Neural cell (in vitro differentiated cells): Measurements from ENCODE around the gene VWA7. TPM values are rescaled to one million over a fixed set of nuclear protein-coding genes. Genes with fewer than 3 reads are reported as not detected.

Source experiments
- H2AFZ ChIP-seq: fragments of 200-600, 300-800 bp; sonication (generic), shearing (Covaris generic); 2 replicates; pipeline ENCODE4 v1.6.0; 2014; ENCODE audit warnings: low read depth, mild to moderate bottlenecking, antibody characterized with exemption, low read length, moderate library complexity
- H3F3A ChIP-seq: fragments of 200-600 bp; shearing (Covaris generic); 2 replicates; pipeline ENCODE4 v1.6.1; 2016; ENCODE audit warnings: mild to moderate bottlenecking, moderate library complexity, mixed read lengths, antibody characterized with exemption, low read length; ENCODE audit not compliant: insufficient read depth, poor library complexity, severe bottlenecking
- H3K27ac ChIP-seq: fragments of 200-600, 300-800 bp; sonication (generic), shearing (Covaris generic); 2 replicates; pipeline ENCODE4 v1.5.1; 2014; ENCODE audit warnings: mild to moderate bottlenecking, low read length, moderate library complexity
- H3K27me3 ChIP-seq: fragments of 300-800, 200-600 bp; sonication (generic), shearing (Covaris generic); 2 replicates; pipeline ENCODE4 v1.6.0; 2014; ENCODE audit warnings: mild to moderate bottlenecking, low read depth, low read length, moderate library complexity; ENCODE audit not compliant: insufficient read depth
- H3K36me3 ChIP-seq: fragments of 300-800, 200-600 bp; sonication (generic), shearing (Covaris generic); 2 replicates; pipeline ENCODE4 v1.5.1; 2014; ENCODE audit warnings: mild to moderate bottlenecking, antibody characterized with exemption, low read length, moderate library complexity; ENCODE audit not compliant: insufficient read depth
- H3K4me2 ChIP-seq: fragments of 300-800, 200-600 bp; sonication (generic), shearing (Covaris generic); 2 replicates; pipeline ENCODE4 v1.6.0; 2014; ENCODE audit warnings: mild to moderate bottlenecking, low read length
- H3K4me3 ChIP-seq: fragments of 300-800, 200-600 bp; sonication (generic), shearing (Covaris generic); 2 replicates; pipeline ENCODE4 v1.5.1; 2014; ENCODE audit warnings: mild to moderate bottlenecking, low read length, moderate library complexity
- H3K79me2 ChIP-seq: fragments of 200-600 bp; shearing (Covaris generic); replicated peaks from 2 replicates; pipeline ENCODE4 v1.6.0; 2014; ENCODE audit warnings: mild to moderate bottlenecking, low read length, moderate library complexity; ENCODE audit not compliant: insufficient read depth
- H3K9ac ChIP-seq: fragments of 300-800, 200-600 bp; sonication (generic), shearing (Covaris generic); 2 replicates; pipeline ENCODE4 v1.6.1; 2016; ENCODE audit warnings: mild to moderate bottlenecking, low read length, mixed read lengths
- H3K9me2 ChIP-seq: fragments of 200-600 bp; shearing (Covaris generic); 2 replicates; pipeline ENCODE4 v1.6.1; 2016; ENCODE audit warnings: mild to moderate bottlenecking, low read length, mixed read lengths; ENCODE audit not compliant: insufficient read depth
- H3K9me3 ChIP-seq: fragments of 200-600, 300-800 bp; sonication (generic), shearing (Covaris generic); 2 replicates; pipeline ENCODE4 v1.6.1; 2016; ENCODE audit warnings: mild to moderate bottlenecking, mixed run types, low read length, moderate library complexity, mixed read lengths
- H4K20me1 ChIP-seq: fragments of 200-600 bp; shearing (Covaris generic); 2 replicates; pipeline ENCODE4 v1.6.1; 2016; ENCODE audit warnings: mild to moderate bottlenecking, mixed run types; ENCODE audit not compliant: insufficient read depth
- EP300 ChIP-seq: fragments of 450-650 bp; conservative IDR thresholded peaks from 2 replicates; pipeline ENCODE4 v1.6.1; 2014; ENCODE audit warnings: antibody characterized with exemption, mild to moderate bottlenecking, moderate library complexity; ENCODE audit not compliant: poor library complexity, severe bottlenecking
- EZH2 ChIP-seq: fragments of 200-600, 300-800 bp; shearing (Covaris generic), sonication (generic); IDR thresholded peaks from 2 replicates; pipeline ENCODE4 v1.6.1; 2014; ENCODE audit warnings: antibody characterized with exemption, low read length, borderline replicate concordance, mild to moderate bottlenecking; ENCODE audit not compliant: insufficient read depth, poor library complexity, severe bottlenecking
- MXI1 ChIP-seq: fragments of 450-650 bp; conservative IDR thresholded peaks from 2 replicates; pipeline ENCODE4 v1.6.1; 2014; ENCODE audit warnings: antibody characterized with exemption, mild to moderate bottlenecking; ENCODE audit not compliant: poor library complexity, severe bottlenecking
- POLR2AphosphoS5 ChIP-seq: IDR thresholded peaks from 2 replicates; pipeline ENCODE4 v1.6.1; 2012
- RAD21 ChIP-seq: fragments of 450-650 bp; conservative IDR thresholded peaks from 2 replicates; pipeline ENCODE4 v1.6.1; 2014; ENCODE audit warnings: antibody characterized with exemption, mild to moderate bottlenecking, moderate library complexity
- SMC3 ChIP-seq: fragments of 450-650 bp; conservative IDR thresholded peaks from 2 replicates; pipeline ENCODE4 v1.6.1; 2014; ENCODE audit warnings: antibody characterized with exemption, mild to moderate bottlenecking, moderate library complexity; ENCODE audit not compliant: poor library complexity
- TAF1 ChIP-seq: IDR thresholded peaks from 2 replicates; pipeline ENCODE4 v1.6.1; 2012; ENCODE audit warnings: low read depth
- polyA plus RNA-seq: library from polyadenylated mRNA; depleted of rRNA; stranded (reverse); fragments of >200 nt; gene quantifications from 2 replicates; pipeline ENCODE4 v1.2.3, GENCODE V29; 2014
- TF ChIP-seq, protein P1 (sequence below): fragments of 450-650 bp; IDR thresholded peaks from 2 replicates; pipeline ENCODE4 v1.5.1; 2014; ENCODE audit warnings: antibody characterized with exemption, mild to moderate bottlenecking, moderate library complexity; ENCODE audit not compliant: poor library complexity, severe bottlenecking
- TF ChIP-seq, protein P2 (sequence below): IDR thresholded peaks from 2 replicates; pipeline ENCODE4 v1.6.1; 2012; ENCODE audit warnings: borderline replicate concordance

VWA7 gene
- polyA plus RNA-seq, 1 donor from 2014 or later = 5.3 TPM

DNA sequence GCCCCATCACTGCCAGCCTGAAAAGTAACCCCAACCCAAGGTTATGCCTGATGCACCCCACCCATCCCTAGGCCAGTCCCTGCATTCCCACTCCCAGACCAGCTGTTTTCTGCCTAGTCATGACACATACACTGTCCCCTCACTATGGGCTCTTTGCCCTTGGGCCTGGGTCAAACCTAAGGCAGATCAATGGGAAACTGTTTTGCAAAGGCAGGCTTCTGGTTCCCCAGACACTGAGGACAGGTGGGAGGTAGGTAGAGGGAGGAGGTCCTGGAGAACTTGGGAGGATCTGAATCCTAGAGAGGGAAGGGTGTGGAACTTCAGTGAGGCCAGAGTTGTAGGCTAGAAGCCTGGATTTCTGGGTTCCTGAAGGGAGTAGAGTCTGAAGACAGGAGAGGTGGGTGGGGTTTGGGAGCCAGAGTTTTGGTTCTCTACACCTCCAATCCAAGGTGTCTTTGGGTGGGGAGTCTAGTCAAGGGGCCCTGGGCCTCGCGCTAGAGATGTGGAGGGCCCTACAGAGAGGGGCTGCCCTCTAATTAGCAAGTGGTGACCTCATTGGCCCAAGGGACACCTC lies 42.8 kb downstream of the VWA7 start:
- H3F3A ChIP-seq = no peaks in the 10 kb centered on the region
- H3K4me3 ChIP-seq = peak overlapping the region; percentile 52
- H4K20me1 ChIP-seq = no peaks in the 10 kb centered on the region
- no peaks in the 10 kb centered on the region for H3K36me3 ChIP-seq
- H3K27ac ChIP-seq = no peak overlapping the region
- peaks cover 17% of the 10 kb centered on the region for H3K79me2 ChIP-seq
- no peaks in the 10 kb centered on the region for H3K9me3 ChIP-seq
- H3K27me3 ChIP-seq = no peaks in the 10 kb centered on the region
- H3K4me2 ChIP-seq = no peak overlapping the region
- peak overlapping the region; percentile 65 for H2AFZ ChIP-seq
- H3K9me2 ChIP-seq = no peaks in the 10 kb centered on the region
- TF ChIP-seq SMC3 (no peak), EZH2 (no peak)
- H3K9ac ChIP-seq = peak overlapping the region; percentile 49

DNA sequence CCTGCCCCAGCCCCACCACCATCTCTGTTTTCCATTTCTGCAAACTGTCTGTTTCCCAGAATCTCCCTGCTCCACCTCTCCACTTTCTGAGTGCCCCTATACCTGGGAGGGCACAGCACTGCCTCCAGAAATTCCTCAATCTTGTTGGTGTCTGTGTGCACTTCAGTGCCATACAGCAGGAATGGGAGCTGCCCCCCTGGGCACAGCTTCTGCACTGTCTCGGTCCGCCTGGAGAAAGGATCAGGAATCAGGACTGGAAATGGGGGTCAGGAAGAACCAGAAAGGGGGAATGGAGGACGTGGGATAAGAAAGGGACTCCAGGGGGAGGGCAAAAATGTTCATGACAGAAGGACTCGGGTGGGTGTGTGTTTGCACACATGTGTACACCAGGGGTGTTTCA lies 43.4 kb downstream of the VWA7 start:
- no peak overlapping the region for H3K9ac ChIP-seq
- H3K27ac ChIP-seq = no peak overlapping the region
- H3K79me2 ChIP-seq = peaks cover 23% of the 10 kb centered on the region

DNA sequence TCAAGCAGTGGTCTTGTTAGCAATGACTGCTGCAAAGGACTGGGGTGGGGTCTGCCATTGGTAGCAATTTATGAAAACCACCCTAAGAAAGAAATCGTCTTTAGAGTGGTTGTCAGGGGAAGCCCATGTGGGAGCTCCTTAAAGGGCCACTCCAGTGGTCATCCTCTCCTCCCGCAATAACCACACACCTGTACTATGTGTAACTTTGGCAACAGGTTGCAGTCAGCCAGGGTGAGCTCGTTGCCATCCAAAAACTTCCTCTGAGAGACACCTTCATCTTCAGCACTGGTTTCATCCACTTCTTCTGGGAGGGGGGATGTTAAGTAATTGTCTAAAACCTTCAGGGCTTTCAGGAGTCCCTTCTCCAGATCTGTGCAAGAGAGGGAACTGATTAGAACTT lies 45.1 kb downstream of the VWA7 start:
- TF ChIP-seq POLR2AphosphoS5 = no peak
- no peak for TF ChIP-seq MXI1
- no peak for TF ChIP-seq EP300
- TF ChIP-seq, protein P1, sequence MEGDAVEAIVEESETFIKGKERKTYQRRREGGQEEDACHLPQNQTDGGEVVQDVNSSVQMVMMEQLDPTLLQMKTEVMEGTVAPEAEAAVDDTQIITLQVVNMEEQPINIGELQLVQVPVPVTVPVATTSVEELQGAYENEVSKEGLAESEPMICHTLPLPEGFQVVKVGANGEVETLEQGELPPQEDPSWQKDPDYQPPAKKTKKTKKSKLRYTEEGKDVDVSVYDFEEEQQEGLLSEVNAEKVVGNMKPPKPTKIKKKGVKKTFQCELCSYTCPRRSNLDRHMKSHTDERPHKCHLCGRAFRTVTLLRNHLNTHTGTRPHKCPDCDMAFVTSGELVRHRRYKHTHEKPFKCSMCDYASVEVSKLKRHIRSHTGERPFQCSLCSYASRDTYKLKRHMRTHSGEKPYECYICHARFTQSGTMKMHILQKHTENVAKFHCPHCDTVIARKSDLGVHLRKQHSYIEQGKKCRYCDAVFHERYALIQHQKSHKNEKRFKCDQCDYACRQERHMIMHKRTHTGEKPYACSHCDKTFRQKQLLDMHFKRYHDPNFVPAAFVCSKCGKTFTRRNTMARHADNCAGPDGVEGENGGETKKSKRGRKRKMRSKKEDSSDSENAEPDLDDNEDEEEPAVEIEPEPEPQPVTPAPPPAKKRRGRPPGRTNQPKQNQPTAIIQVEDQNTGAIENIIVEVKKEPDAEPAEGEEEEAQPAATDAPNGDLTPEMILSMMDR = no peak
- no peak for TF ChIP-seq RAD21
- TF ChIP-seq TAF1 = no peak
- no peak for TF ChIP-seq EZH2
- no peak overlapping the region for H2AFZ ChIP-seq
- H3K27me3 ChIP-seq = no peaks in the 10 kb centered on the region
- H3K4me2 ChIP-seq = no peak overlapping the region
- H3K79me2 ChIP-seq = peaks cover 24% of the 10 kb centered on the region
- H3K9me3 ChIP-seq = no peaks in the 10 kb centered on the region
- no peaks in the 10 kb centered on the region for H4K20me1 ChIP-seq
- no peaks in the 10 kb centered on the region for H3F3A ChIP-seq
- no peak overlapping the region for H3K27ac ChIP-seq
- H3K9me2 ChIP-seq = no peaks in the 10 kb centered on the region
- H3K36me3 ChIP-seq = no peaks in the 10 kb centered on the region
- no peak overlapping the region for H3K9ac ChIP-seq
- no peak overlapping the region for H3K4me3 ChIP-seq

More for the DNA sequence above, 43.4 kb downstream of the VWA7 start:
- Histone ChIP-seq H3K4me3 (no peak overlapping the region), H3F3A (no peaks in the 10 kb centered on the region), H3K4me2 (no peak overlapping the region), H3K27me3 (no peaks in the 10 kb centered on the region), H4K20me1 (no peaks in the 10 kb centered on the region), H3K9me3 (no peaks in the 10 kb centered on the region), H2AFZ (no peak overlapping the region), H3K36me3 (no peaks in the 10 kb centered on the region), H3K9me2 (no peaks in the 10 kb centered on the region)
- TF ChIP-seq SMC3 = no peak
- TF ChIP-seq, protein P2, sequence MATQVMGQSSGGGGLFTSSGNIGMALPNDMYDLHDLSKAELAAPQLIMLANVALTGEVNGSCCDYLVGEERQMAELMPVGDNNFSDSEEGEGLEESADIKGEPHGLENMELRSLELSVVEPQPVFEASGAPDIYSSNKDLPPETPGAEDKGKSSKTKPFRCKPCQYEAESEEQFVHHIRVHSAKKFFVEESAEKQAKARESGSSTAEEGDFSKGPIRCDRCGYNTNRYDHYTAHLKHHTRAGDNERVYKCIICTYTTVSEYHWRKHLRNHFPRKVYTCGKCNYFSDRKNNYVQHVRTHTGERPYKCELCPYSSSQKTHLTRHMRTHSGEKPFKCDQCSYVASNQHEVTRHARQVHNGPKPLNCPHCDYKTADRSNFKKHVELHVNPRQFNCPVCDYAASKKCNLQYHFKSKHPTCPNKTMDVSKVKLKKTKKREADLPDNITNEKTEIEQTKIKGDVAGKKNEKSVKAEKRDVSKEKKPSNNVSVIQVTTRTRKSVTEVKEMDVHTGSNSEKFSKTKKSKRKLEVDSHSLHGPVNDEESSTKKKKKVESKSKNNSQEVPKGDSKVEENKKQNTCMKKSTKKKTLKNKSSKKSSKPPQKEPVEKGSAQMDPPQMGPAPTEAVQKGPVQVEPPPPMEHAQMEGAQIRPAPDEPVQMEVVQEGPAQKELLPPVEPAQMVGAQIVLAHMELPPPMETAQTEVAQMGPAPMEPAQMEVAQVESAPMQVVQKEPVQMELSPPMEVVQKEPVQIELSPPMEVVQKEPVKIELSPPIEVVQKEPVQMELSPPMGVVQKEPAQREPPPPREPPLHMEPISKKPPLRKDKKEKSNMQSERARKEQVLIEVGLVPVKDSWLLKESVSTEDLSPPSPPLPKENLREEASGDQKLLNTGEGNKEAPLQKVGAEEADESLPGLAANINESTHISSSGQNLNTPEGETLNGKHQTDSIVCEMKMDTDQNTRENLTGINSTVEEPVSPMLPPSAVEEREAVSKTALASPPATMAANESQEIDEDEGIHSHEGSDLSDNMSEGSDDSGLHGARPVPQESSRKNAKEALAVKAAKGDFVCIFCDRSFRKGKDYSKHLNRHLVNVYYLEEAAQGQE = no peak
